Activated naive CD8-positive, alpha-beta T cell treated with anti-CD3 and anti-CD28 coated beads, Interleukin-2, amount 10 ng/mL, durations not matched to agents 7 days and 5 days (primary cell): ENCODE results near the gene TXNDC12. TPM values are rescaled to one million over a fixed set of nuclear protein-coding genes. Genes with fewer than 3 reads are reported as not detected.
"Not testable (repeated sequence)": the region's sequence is repeated elsewhere in the genome, so short reads cannot be mapped to it uniquely, and the experiment has no call there.

ENCODE experiments used
- ATAC-seq: fragments of 150-1000 bp; cut with Tn5 transposase; one replicate; pipeline ENCODE4 v1.10.0; 2021; ENCODE audit warnings: low read depth, moderate library complexity
- POLR2A ChIA-PET: fragments of 350-600 bp; sonication (Branson Sonifier 250); formaldehyde crosslinking; loops from one replicate; lab custom pipeline; 2021; ENCODE audit warnings: antibody characterized with exemption; lab: Charles Lee
- DNase-seq: peaks from one replicate; pipeline ENCODE4 v3.0.0; 2021
- H3K27ac Mint-ChIP-seq: one replicate; pipeline ENCODE4 v1.8.0; 2022; ENCODE audit warnings: mild to moderate bottlenecking, mixed read lengths
- H3K27me3 Mint-ChIP-seq: one replicate; pipeline ENCODE4 v1.8.0; 2022; ENCODE audit warnings: mild to moderate bottlenecking, moderate library complexity, mixed read lengths
- H3K36me3 Mint-ChIP-seq: one replicate; pipeline ENCODE4 v1.8.0; 2021; ENCODE audit warnings: mild to moderate bottlenecking, mixed read lengths
- H3K4me1 Mint-ChIP-seq: one replicate; pipeline ENCODE4 v1.8.0; 2021; ENCODE audit warnings: mixed read lengths
- H3K4me3 Mint-ChIP-seq: one replicate; pipeline ENCODE4 v1.8.0; 2022; ENCODE audit warnings: mild to moderate bottlenecking, moderate library complexity, mixed read lengths
- H3K9me3 Mint-ChIP-seq: one replicate; pipeline ENCODE4 v1.8.0; 2021; ENCODE audit warnings: mixed read lengths
- total RNA-seq, 2 experiments: library from RNA; stranded (reverse); gene quantifications; one replicate each; pipeline ENCODE4 v1.2.3, GENCODE V29; 2021

TXNDC12 gene
- total RNA-seq, 2 experiments from 2014 or later, result 43.1 to 44.4 TPM

DNA sequence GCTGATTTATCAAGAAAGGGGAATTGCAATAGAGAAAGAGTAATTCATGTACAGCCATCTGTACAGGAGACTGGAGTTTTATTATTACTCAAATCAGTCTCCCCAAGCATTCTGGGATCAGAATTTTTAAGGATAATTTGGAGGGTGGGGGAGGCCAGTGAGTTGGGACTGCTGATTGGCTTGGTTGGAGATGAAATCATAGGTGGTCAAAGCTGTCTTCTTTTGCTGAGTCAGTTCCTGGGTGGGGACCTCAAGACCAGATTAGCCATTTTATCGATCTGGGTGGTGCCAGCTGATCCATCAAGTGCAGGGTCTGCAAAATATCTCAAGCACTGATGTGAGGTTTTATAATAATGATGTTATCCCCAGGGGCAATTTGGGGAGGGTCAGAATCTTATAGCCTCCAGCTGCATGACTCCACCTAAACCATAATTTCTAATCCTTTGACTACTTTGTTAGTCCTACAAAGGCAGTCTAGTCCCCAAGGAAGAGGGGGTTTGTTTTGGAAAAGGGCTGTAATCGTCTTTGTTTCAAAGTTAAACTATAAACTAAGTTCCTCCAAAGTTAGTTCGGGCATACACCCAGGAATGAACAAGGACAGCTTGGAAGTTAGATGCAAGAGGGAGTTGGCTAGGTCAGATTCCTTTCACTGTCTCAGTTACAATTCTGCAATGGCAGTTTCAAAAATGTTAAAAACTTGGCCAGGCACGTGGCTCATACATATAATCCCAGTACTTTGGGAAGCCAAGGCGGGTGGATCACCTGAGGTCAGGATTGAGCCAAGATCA, 47.6 kb downstream of the TXNDC12 start:
- Mint-ChIP-seq H3K27ac (no peak overlapping the region), H3K9me3 (no peaks in the 10 kb centered on the region), H3K4me1 (peaks cover 2% of the 10 kb centered on the region), H3K27me3 (peaks cover 30% of the 10 kb centered on the region), H3K36me3 (no peaks in the 10 kb centered on the region), H3K4me3 (no peak overlapping the region)
- POLR2A ChIA-PET, result interaction anchor here (0.7 kb wide), 1 partner anchor 620 kb away, joined by 3 read pairs; no protein-coding TSS in a partner anchor
- ATAC-seq (no peak), DNase-seq (no peak)

- DNase-seq, ATAC-seq, POLR2A ChIA-PET, H3K4me3 Mint-ChIP-seq, H3K4me1 Mint-ChIP-seq, H3K36me3 Mint-ChIP-seq, H3K27ac Mint-ChIP-seq, H3K9me3 Mint-ChIP-seq: not testable (repeated sequence)
- H3K27me3 Mint-ChIP-seq, result peaks cover 27% of the 10 kb centered on the region
Observed at GRCh38 chr1:52006081-52006553, 48.9 kb downstream of the TXNDC12 start.

- H3K27me3 Mint-ChIP-seq, result peaks cover 27% of the 10 kb centered on the region
- ATAC-seq, DNase-seq, POLR2A ChIA-PET, H3K4me3 Mint-ChIP-seq, H3K4me1 Mint-ChIP-seq, H3K36me3 Mint-ChIP-seq, H3K27ac Mint-ChIP-seq, H3K9me3 Mint-ChIP-seq: not testable (repeated sequence)
Observed at GRCh38 chr1:52005548-52005947, 49.4 kb downstream of the TXNDC12 start.

GRCh38 chr1:52003877-52004276, 51.1 kb downstream of the TXNDC12 start:
- Mint-ChIP-seq H3K36me3 (no peaks in the 10 kb centered on the region), H3K27me3 (peaks cover 27% of the 10 kb centered on the region), H3K9me3 (no peaks in the 10 kb centered on the region), H3K4me3 (no peak overlapping the region), H3K27ac (no peak overlapping the region), H3K4me1 (peaks cover 2% of the 10 kb centered on the region)
- DNase-seq, result no peak
- ATAC-seq, result no peak
- POLR2A ChIA-PET, result no interaction called here

GRCh38 chr1:52002038-52002917, 52.7 kb downstream of the TXNDC12 start:
- DNase-seq, result no peak
- Mint-ChIP-seq H3K4me1 (peaks cover 2% of the 10 kb centered on the region), H3K36me3 (no peaks in the 10 kb centered on the region), H3K9me3 (no peaks in the 10 kb centered on the region), H3K4me3 (no peak overlapping the region), H3K27ac (no peak overlapping the region), H3K27me3 (peaks cover 18% of the 10 kb centered on the region)
- POLR2A ChIA-PET, result no interaction called here
- ATAC-seq, result peak; percentile 94

GRCh38 chr1:51998701-51999100, 56.3 kb downstream of the TXNDC12 start:
- H3K4me1 Mint-ChIP-seq, result no peaks in the 10 kb centered on the region
- ATAC-seq, result no peak
- peaks cover 4% of the 10 kb centered on the region for H3K27me3 Mint-ChIP-seq
- no peaks in the 10 kb centered on the region for H3K9me3 Mint-ChIP-seq
- no peaks in the 10 kb centered on the region for H3K36me3 Mint-ChIP-seq
- DNase-seq, result no peak
- H3K27ac Mint-ChIP-seq, result no peak overlapping the region
- POLR2A ChIA-PET, result no interaction called here
- no peak overlapping the region for H3K4me3 Mint-ChIP-seq

- Mint-ChIP-seq H3K27ac (no peak overlapping the region), H3K4me3 (no peak overlapping the region), H3K4me1 (no peaks in the 10 kb centered on the region), H3K9me3 (no peaks in the 10 kb centered on the region), H3K27me3 (peaks cover 9% of the 10 kb centered on the region), H3K36me3 (no peaks in the 10 kb centered on the region)
- POLR2A ChIA-PET, result no interaction called here
- DNase-seq, result no peak
- no peak for ATAC-seq
Observed at GRCh38 chr1:51997974-51998382, 57.0 kb downstream of the TXNDC12 start.

DNA sequence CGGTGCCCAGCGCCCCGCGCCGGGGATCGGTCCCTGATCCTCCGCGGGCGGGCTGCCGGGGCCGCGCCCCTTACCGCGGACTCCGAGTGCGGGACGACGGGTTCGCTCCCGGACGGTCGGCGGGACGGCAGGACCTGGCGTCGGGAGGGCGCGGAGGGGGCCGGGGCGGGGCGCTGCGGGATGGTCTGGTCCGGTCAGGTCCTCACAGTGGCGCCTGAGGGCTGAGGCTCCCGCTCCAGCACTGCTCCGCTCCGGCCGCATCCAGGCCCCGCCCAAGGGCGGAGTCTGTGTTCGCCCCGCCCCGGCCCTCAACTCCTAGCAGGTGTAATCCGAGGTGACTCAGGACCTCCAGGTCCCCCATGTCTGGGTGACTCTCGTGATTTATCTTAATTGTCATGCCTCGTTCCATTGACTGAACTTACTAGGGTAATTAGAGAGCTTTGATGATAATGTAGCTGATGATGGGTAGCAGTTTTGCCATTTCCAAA, 64.5 kb downstream of the TXNDC12 start, which contains the start of gene RAB3B:
Gene RAB3B (minus strand): TSS at position 223 of the 488 bp plus-strand sequence. CDS start 13,583 bp downstream, outside the sequence.
- POLR2A ChIA-PET, result no interaction called here
- peaks cover 7% of the 10 kb centered on the region for H3K4me1 Mint-ChIP-seq
- H3K27me3 Mint-ChIP-seq, result peaks cover 41% of the 10 kb centered on the region
- peak; percentile 94 for ATAC-seq
- H3K27ac Mint-ChIP-seq, result no peak within 1 kb of the TSS
- H3K36me3 Mint-ChIP-seq, result no peaks in the 10 kb centered on the region
- H3K9me3 Mint-ChIP-seq, result no peaks in the 10 kb centered on the region
- peak within 1 kb of the TSS; percentile 69 for H3K4me3 Mint-ChIP-seq
- peak; percentile 82 for DNase-seq

DNA sequence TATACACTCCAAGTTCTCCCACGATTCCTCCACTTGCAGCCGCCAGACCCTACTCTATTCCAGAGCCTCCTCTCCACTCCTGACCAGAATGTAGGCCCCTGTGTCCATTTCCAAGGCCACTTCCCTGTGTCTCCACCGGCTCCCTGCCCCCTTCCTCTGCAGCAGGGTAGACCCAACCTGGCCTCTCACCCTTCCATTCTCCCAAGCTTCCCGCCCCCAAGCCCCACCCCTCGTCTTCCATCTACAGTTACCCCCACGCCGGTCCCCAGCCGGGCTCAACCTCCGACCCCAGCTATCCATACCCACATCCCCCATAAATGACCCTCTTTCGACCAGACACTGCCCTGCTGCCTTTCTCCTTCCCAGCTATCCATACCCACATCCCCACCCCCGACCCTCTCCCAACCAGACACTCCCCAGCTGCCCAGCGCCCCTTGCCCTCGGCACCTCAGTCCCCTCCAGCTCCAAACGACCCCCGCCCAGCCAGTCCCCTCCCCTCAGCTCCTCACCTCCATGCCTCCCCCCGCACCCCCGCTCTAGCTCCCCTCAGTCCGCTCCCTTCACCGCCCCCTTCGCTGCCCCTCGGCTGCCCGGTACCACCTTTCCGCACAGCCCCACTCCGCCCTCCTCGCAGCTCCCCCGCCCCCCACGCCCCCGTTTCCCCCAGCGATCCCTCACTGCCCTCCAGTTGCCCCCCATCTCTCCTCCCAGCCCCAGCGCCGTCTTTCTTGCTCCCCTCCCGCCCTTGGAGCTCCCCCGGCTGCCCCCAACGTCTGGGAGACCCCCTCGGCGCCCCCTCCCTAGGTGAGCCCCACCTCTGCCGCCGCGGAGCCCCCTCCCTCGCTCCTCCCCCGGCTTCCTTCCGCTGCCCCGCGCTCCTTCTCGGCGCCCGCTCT, 65.2 kb downstream of the TXNDC12 start:
- DNase-seq (no peak), ATAC-seq (no peak)
- H3K4me1 Mint-ChIP-seq, result peaks cover 7% of the 10 kb centered on the region
- peak overlapping the region; percentile 69 for H3K4me3 Mint-ChIP-seq
- no peaks in the 10 kb centered on the region for H3K36me3 Mint-ChIP-seq
- no peak overlapping the region for H3K27ac Mint-ChIP-seq
- no peaks in the 10 kb centered on the region for H3K9me3 Mint-ChIP-seq
- peaks cover 41% of the 10 kb centered on the region for H3K27me3 Mint-ChIP-seq
- POLR2A ChIA-PET, result no interaction called here

DNA sequence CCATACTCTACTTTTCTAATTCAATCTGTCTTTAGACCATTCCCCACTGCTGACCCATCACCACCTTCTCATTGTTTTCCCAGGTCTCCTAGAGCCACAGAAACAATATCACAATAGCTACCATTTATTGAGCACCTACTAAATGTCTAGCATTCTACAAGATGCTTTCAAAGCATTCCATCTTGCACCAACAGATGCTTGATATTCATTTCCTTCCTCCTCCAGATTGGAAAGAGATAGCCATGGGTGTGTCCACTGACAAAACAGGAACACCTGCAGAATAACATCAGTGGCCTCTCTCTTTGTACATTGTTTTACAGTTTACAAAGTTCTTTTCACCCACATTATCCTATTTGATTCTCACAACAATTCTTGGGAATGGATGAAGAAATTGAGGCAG, 66.7 kb downstream of the TXNDC12 start:
- H3K27ac Mint-ChIP-seq, result no peak overlapping the region
- no peak overlapping the region for H3K4me3 Mint-ChIP-seq
- DNase-seq (no peak), ATAC-seq (no peak)
- peaks cover 7% of the 10 kb centered on the region for H3K4me1 Mint-ChIP-seq
- H3K36me3 Mint-ChIP-seq, result no peaks in the 10 kb centered on the region
- POLR2A ChIA-PET, result no interaction called here
- peaks cover 38% of the 10 kb centered on the region for H3K27me3 Mint-ChIP-seq
- H3K9me3 Mint-ChIP-seq, result no peaks in the 10 kb centered on the region

- Mint-ChIP-seq H3K27me3 (peaks cover 25% of the 10 kb centered on the region), H3K9me3 (no peaks in the 10 kb centered on the region), H3K36me3 (no peaks in the 10 kb centered on the region), H3K4me3 (no peak overlapping the region), H3K4me1 (peaks cover 7% of the 10 kb centered on the region), H3K27ac (no peak overlapping the region)
- ATAC-seq, result no peak
- POLR2A ChIA-PET, result no interaction called here
- no peak for DNase-seq
Observed at GRCh38 chr1:51986718-51987117, 68.3 kb downstream of the TXNDC12 start.

DNA sequence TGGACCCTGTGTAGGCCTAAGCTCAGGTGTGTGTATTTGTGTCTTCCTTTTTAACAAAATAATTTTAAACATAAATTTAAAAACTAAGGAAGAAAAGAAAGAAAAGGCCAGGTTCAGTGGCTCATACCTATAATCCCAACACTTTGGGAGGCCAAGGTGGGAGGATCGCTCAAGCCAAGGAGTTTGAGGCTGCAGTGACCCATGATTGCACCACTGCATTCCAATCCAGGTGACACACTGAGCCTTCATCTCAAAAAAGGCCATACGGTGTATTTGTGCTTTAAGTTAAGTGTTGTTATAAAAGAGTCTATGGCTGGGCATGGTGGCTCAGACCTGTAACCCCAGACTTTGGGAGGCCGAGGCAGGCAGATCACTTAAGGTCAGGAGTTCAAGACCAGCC, 72.8 kb downstream of the TXNDC12 start:
- peaks cover 7% of the 10 kb centered on the region for H3K27me3 Mint-ChIP-seq
- no peaks in the 10 kb centered on the region for H3K9me3 Mint-ChIP-seq
- no peak overlapping the region for H3K27ac Mint-ChIP-seq
- H3K4me1 Mint-ChIP-seq, result no peaks in the 10 kb centered on the region
- ATAC-seq (no peak), DNase-seq (no peak)
- H3K4me3 Mint-ChIP-seq, result no peak overlapping the region
- H3K36me3 Mint-ChIP-seq, result no peaks in the 10 kb centered on the region
- POLR2A ChIA-PET, result no interaction called here
